SK-N-DZ (cell line): ENCODE measurements around the gene RPL7L1.

Experiments used
- DNase-seq: peaks from one replicate; pipeline ENCODE4 v3.0.0-alpha.2; 2015; ENCODE audit warnings: low spot score

Gene RPL7L1

GRCh38 chr6:42929821-42930360 is 50.5 kb downstream of the RPL7L1 start:
- no peak for DNase-seq

GRCh38 chr6:42932412-42932811 is 53.0 kb downstream of the RPL7L1 start:
- no peak for DNase-seq

GRCh38 chr6:42933205-42933604 is 53.8 kb downstream of the RPL7L1 start:
- no peak for DNase-seq

- no peak for DNase-seq
Observed at GRCh38 chr6:42935322-42935721, 55.9 kb downstream of the RPL7L1 start.

GRCh38 chr6:42936398-42936797 is 57.0 kb downstream of the RPL7L1 start:
- DNase-seq = no peak

GRCh38 chr6:42937548-42938427 is 58.4 kb downstream of the RPL7L1 start:
- DNase-seq = no peak

- DNase-seq = no peak
Observed at GRCh38 chr6:42938428-42938796, 59.0 kb downstream of the RPL7L1 start.

GRCh38 chr6:42938987-42939809 is 59.8 kb downstream of the RPL7L1 start:
- no peak for DNase-seq
